ENCODE results near the gene SPEG.

DNA sequence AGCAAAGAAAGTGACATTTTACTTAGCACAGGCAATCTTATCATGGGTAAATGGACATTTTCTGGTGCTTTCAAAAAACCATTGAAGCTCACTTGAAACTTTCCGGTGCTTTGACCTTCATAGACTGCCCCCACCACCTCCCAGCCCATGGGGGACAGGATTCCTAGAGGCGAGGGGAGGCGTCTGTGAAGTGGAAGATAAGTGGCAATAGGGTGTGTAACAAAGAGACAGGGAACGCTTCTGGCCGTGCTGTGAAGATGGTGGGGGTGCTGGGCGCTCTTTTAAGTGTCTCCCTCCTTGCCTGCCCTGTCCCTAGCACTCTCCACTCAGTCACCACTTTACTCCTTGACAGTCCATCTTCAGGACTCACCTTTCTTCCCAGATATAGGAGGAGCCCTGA lies 40.6 kb downstream of the SPEG start:
- TF ChIP-seq, protein P1, sequence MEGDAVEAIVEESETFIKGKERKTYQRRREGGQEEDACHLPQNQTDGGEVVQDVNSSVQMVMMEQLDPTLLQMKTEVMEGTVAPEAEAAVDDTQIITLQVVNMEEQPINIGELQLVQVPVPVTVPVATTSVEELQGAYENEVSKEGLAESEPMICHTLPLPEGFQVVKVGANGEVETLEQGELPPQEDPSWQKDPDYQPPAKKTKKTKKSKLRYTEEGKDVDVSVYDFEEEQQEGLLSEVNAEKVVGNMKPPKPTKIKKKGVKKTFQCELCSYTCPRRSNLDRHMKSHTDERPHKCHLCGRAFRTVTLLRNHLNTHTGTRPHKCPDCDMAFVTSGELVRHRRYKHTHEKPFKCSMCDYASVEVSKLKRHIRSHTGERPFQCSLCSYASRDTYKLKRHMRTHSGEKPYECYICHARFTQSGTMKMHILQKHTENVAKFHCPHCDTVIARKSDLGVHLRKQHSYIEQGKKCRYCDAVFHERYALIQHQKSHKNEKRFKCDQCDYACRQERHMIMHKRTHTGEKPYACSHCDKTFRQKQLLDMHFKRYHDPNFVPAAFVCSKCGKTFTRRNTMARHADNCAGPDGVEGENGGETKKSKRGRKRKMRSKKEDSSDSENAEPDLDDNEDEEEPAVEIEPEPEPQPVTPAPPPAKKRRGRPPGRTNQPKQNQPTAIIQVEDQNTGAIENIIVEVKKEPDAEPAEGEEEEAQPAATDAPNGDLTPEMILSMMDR (IDR thresholded peaks at IDR 0.05 in 8 of 11, conservative IDR thresholded peaks at IDR 0.05 in 3 of 11): no peak
- no peak for TF ChIP-seq POLR2AphosphoS5 (IDR thresholded peaks at IDR 0.05)
